ENCODE data around the gene SLC44A1.

DNA sequence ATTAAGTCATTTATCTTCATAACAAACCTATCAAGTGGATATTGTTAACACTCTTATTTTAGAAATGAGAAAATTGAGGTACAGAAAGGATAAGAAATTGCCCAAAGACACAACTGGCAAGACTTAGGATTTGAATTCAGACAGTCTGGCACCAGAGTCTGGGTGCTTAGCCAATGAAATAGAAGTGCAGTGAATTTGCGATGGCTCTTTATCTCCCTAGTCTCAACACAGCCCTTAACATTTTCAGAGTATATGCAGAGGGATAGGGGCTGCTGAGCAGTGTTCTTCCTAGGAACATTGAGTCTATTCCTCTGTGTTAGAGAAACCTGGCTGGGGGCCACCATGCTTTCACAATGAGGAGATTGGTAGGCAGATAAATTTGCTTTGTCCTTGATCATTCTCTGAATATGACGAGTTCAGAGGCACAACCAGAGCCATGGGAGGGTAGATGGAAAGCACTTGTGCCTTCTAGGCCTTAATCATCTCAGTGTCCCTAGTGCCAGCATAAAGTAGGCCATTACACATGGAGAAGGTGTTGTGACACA lies 197.2 kb downstream of the SLC44A1 start:
- TF ChIP-seq, protein P1, sequence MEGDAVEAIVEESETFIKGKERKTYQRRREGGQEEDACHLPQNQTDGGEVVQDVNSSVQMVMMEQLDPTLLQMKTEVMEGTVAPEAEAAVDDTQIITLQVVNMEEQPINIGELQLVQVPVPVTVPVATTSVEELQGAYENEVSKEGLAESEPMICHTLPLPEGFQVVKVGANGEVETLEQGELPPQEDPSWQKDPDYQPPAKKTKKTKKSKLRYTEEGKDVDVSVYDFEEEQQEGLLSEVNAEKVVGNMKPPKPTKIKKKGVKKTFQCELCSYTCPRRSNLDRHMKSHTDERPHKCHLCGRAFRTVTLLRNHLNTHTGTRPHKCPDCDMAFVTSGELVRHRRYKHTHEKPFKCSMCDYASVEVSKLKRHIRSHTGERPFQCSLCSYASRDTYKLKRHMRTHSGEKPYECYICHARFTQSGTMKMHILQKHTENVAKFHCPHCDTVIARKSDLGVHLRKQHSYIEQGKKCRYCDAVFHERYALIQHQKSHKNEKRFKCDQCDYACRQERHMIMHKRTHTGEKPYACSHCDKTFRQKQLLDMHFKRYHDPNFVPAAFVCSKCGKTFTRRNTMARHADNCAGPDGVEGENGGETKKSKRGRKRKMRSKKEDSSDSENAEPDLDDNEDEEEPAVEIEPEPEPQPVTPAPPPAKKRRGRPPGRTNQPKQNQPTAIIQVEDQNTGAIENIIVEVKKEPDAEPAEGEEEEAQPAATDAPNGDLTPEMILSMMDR (IDR thresholded peaks at IDR 0.05): no peak
- TF ChIP-seq POLR2A (IDR thresholded peaks at IDR 0.05): no peak
